Glomerular endothelial cell (primary cell): Measurements from ENCODE around the gene ANGPTL8. TPM values are rescaled to one million over a fixed set of nuclear protein-coding genes. Genes with fewer than 3 reads are reported as not detected.

ENCODE experiments used
- DNase-seq: peaks from one replicate; pipeline ENCODE4 v3.0.0-alpha.2; 2011; ENCODE audit warnings: low read depth, low spot score; ENCODE audit errors: extremely low read depth
- total RNA-seq: library from RNA; depleted of rRNA; stranded (reverse); fragments of >200 nt; gene quantifications from 2 replicates; pipeline ENCODE4 v1.2.3, GENCODE V29; 2015

Gene ANGPTL8
- total RNA-seq, 1 donor from 2014 or later, result not detected

DNA sequence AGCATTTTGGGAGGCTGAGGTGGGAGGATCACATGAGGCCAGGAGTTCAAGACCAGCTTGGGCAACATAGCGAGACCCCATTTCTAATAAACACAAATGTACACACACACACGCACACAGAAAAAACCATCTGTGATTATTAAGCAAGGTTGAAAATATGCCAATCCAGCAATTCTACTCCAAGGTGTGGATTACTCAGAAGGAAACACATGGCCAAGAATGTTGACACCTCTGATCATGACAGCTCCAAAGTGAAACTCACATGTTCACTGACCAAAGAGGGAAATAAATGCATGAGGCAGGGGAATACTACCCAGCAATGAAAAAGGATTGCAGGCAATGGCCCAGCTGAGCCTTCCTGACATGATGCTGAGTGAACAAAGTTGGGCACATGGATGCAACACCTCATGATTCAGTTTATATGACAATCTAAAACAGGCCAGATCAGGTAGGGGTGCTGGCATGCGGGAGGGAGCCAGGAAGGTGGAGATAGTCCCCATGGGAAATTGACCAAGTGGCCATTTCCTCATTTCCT, 18.5 kb downstream of the ANGPTL8 start:
- no peak for DNase-seq

DNA sequence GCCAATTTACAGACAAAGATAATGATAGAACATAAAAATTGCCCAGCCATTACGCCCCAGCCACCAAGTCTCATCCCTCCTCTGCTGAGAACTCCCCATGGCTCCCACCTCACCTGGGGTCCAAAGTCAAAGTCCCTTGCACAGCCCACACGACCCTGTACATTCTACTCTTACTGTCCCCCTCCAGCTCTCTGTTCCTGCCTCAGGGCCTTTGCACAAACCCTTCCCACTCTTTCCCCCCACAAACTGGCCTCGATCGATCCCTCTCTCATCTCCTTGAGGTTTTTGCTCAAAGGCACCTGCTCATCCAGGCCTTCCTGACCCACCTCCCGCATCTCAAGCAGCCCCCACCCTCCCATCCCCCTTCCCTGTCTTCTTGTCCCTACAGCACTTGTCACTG, 21.6 kb downstream of the ANGPTL8 start:
- DNase-seq, result no peak

GRCh38 chr19:11261431-11261970, 22.1 kb downstream of the ANGPTL8 start:
- DNase-seq, result no peak

GRCh38 chr19:11261971-11262839, 22.8 kb downstream of the ANGPTL8 start, which contains the start of gene DOCK6:
Gene DOCK6, minus strand, starts transcription at chr19:11262524. Its CDS starts 84 bp downstream, at chr19:11262440.
- DNase-seq, result no peak

DNA sequence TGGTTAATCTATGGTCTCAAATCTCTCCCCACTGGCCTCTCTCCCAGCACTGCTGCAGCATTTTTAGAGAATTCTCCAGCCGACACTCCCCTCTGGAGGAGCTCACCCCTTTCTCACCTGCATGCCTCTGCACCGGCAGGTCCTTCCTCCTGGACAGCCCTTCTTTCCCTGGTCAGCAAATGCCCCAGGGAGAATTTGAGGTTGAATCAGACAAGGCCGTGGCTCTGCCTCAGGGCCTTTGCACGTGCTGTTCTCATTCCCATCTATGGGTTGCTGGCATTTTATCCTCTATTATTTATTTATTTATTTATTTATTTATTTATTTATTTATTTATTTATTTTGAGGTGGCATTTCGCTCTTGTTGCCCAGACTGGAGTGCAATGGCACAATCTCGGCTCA, 24.3 kb downstream of the ANGPTL8 start:
- no peak for DNase-seq

GRCh38 chr19:11264452-11265176, 25.2 kb downstream of the ANGPTL8 start:
- DNase-seq, result no peak

DNA sequence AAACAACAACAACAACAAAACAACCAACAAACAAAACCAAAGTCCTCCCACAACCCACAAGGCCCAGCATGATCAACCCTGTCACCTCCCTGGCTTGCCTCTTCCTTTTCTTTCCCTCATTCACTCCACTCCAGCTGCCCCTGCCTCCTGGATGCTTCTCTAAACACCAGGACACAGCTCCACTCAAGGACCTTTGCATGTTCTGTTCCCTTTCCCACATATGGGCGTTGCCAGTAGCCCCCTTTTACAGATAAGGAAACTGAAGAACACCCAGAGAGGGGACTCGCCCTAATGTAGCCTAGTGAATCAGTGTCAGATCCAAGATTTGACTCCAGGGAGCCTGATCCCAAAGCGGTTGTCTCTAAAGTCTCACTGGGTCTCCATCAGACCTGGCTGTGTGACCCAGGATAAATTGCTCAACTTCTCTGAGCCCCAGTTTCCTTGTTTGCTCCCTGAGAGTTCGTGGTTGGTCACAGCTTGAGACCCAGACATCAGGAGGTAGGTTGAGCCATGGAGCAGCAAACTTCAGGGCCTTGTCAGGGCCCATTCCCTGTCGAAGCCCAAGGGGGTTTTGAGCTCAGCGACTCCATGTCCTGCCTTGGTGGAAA, 25.9 kb downstream of the ANGPTL8 start:
- no peak for DNase-seq

GRCh38 chr19:11265785-11266236, 26.4 kb downstream of the ANGPTL8 start:
- DNase-seq, result no peak

DNA sequence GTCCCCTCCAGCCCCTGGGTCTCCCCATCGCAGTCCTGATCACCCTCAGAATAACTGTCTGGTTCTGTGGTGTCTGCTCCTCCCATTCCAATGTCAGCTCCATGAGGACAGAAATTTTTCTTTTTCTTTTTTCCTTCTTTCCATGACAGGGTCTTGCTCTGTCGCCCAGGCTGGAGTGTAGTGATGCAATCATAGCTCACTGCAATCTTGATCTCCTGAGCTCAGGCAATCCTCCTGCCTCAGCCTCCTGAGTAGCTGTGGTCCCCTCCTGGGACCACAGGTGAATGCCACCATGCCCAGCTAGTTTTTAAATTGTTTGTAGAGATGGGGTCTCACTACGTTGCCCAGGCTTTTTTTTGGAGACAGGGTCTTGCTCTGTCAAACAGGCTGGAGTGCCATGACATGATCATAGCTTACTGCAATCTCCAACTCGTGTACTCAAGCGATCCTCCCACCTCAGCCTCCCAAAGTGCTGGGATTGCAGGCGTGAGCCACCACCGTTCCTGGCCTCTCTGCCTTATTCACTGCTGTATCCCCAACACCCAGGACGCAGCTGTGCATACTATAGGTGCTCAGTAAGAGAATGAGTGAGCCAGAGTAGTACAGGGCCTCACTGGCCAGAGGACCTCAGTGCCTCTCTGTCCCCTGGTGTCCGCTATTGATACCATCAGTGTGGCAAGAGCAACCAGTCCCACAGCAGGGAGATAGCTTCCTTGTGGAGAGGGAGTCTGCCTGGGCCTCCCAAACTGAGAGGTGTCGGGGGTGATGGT, 28.1 kb downstream of the ANGPTL8 start:
- DNase-seq, result no peak

- DNase-seq, result peak; percentile 98
Observed at GRCh38 chr19:11268783-11269267, 29.4 kb downstream of the ANGPTL8 start.

DNA sequence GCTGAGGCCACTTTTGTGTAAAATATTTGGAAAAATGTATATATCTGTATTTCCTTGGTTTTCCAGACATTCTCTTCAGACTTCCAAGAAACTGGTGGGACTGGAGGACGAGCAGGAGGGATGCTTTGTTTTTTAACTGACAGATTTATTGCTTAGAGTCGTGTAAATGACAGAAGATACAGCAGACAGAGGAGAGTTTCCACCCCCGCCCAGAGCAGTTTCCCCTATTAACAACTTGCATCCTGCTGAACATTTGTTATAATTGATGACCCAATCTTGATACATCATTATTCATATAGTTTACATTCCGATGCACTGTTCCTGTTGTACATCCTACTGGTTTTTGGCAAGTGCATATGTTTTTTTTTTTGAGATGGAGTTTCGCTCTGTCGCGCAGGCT, 30.0 kb downstream of the ANGPTL8 start:
- peak; percentile 75 for DNase-seq

DNA sequence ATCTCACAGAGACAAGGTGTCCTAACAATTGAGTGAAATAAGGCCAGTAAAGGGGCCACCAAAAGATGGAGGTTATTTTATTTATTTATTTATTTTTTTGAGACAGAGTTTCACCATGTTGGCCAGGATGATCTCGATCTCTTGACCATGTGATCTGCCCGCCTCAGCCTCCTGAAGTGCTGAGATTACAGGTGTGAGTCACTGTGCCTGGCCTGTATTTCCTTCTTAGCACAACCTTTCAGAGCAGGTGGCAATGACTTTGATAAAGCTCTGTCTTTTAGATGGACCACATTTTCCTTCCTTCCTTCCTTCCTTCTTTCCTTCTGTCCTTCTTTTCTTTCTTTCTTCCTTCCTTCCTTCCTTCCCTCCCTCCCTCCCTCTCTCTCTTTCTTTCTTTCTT, 33.9 kb downstream of the ANGPTL8 start:
- DNase-seq, result no peak

- DNase-seq, result no peak
Observed at GRCh38 chr19:11273989-11274388, 34.6 kb downstream of the ANGPTL8 start.

- DNase-seq, result no peak
Observed at GRCh38 chr19:11274533-11275086, 35.2 kb downstream of the ANGPTL8 start.

- DNase-seq, result no peak
Observed at GRCh38 chr19:11278670-11279069, 39.3 kb downstream of the ANGPTL8 start.

DNA sequence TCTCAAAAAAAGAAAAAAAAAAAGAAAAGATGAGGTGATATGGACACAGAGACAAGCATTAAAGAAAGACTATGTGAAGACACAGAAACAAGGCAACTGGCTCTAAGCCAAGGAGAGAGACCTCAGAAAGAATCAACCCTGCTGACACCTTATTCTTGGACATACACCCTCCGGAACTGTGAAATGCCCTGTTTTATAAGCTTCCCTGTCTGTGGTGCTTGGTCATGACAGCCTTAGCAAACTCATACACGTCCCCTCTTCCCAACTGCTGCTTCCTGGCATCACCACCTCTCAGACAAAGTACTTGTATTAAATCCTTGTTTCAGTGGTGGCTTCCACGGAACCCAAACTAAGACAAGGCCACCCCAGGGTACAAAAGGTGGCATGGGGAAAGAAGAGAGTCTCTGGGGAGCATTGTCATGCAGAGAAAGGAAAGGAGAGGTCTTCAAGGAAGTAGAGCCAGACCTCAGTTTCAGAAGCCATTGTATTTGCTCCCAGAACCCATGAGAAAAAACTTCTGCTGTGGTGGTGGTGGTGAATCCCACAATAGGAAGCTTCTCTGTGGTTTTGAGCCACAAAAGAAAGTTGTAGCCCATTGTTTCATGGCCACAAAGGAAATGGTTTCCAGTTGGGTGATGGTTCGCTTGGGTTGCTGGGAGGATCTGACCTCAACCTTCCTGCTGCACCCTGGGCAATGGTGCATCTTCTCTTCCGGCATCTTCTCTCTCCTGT, 40.3 kb downstream of the ANGPTL8 start:
- DNase-seq, result no peak

GRCh38 chr19:11281356-11282049, 42.1 kb downstream of the ANGPTL8 start:
- DNase-seq, result no peak

DNA sequence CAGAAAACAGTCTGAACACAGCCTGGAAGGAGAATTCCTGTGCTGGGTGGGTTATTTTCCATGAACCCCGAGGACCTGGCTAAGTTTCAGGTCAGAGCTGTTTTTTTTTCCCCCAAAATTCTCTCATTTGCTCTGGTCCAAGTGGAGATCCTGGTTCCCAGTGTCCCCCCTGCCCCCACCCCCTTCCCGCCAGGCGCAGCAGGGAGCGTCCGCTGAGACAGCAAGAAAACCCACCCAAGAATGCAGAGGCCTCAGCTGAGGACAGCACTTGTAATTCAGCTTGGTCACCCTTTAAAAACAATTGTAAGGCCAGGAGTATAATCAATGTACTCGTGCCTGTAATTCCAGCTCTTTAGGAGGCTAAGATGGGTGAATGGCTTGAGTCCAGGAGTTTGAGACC, 45.1 kb downstream of the ANGPTL8 start:
- no peak for DNase-seq
